ENCODE data around the gene SELENOS.
A peak's percentile ranks its signal among the peaks of the same experiment; 100 is the strongest.

Gene SELENOS

DNA sequence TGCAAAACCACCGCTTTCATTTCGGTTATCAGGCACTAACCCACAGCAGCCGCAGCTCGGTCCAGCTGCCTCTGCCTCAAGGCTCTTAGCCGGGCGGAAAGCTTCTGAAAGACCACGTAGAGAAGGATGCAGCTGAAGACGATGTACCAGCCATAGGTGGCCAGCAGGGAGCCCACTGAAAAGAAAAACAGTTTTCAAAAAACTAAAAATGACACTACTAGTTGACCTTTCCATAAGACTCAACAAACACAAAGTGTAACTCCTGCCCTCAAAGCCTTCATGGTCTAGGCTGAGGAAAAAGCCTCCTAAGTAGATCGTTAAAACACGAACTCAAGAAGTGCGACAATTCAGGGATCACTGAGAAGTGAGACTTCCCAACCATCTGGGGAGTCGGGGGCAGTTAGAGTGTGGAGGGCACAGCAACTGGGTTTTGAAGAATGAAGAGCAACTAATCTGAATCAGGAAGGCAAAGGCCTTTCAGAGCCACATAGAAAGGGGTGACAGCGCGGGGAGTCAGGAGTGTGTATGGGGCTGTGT lies 716 bp downstream of the SELENOS start:
- DNase-seq: peak; percentile 24

DNA sequence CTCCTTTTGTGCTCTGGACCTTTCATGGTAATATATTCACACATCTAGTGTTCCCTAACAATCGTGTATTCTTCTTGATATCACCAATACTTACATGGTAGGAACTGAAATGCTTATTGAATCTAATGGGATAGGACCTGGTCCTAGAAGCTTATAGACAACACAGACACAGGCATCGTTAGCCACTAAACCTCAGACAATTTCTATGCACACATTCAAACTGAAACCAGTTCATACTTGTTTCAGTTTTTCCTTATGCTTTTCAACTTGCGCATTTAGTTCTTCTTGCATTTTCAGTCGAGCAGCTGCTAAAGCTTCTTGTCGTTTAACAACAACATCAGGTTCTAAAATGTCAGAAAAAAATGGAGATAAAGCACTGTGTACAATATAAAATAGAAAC lies 2.3 kb downstream of the SELENOS start:
- DNase-seq: no peak

DNA sequence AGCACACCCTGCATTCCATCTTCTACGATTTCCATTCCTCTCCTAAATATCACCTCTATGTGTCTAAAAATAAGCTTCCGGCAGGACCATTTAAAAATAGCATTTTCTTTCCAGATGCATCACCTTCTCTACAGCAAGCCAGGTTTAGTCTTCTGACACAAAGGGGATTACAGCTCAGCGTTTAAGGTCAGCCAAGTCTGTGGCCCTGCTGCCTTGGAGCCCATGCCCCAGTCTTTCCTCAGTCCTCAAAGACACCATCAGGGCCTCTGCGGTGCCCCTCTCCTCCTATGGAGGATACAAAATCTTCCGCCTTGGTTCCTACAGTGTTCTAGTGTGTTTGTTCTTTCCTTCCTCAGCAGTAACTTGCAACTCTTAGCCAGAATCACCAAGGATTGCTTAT lies 3.8 kb downstream of the SELENOS start:
- no peak for DNase-seq

- no peak for DNase-seq
Measured at GRCh38 chr15:101272584-101272983, 4.7 kb downstream of the SELENOS start.

DNA sequence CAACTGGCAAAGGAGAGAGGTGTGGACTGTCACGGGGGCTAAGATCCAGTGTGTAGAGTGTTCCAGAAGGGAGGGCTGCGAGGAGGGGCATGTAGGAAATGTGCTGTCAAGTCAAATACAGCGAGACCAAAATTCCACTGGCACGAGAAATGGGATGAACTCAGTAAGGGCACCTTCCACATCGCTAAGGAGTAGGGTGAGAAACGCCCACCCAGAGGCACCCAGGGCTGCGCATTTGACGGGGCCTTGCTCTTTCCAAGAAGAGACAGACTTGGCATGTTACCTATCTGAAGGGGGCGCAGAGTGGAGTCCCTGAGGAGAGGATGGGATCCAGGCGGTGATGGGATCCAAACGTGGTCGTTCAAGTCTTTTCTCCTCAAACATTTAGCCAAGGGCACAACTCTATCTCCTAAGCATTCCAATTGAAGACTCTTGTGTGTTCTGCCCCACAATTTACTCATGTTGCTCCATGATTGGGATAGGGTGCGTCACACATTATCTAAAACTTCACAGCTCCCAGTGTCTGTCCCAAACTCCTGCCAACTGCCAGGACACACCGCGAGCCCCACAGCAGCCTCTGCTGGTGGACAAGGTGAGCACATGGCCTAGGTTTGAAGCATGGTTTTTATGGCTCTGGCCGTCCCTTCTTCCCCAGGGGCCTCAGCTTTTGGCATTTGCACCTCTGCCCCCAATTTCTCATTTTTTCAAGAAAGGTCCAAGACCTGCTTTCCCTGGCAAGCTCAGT lies 7.6 kb downstream of the SELENOS start:
- no peak for DNase-seq

- DNase-seq: no peak
Measured at GRCh38 chr15:101267320-101268104, 9.8 kb downstream of the SELENOS start.

DNA sequence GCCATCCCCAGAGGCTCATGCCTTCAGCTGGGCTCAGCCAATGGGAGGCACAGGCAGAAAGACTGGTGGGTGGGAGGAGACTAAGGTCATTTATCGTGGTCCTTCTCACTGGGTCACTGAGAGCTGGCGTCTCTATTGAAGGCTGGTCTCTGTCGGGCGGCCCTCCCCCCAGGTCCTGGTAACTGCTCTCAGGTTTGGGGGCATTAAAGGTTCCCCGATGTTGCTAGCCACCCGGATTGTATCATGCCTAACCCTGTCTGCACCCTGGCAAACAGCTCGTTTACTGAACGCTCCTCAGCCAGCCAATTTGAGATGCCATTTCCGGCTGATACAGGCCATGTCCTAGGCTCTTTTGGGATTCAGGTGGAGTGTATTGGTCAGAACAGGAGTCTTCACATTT lies 10.5 kb downstream of the SELENOS start:
- no peak for DNase-seq

GRCh38 chr15:101266034-101266433 lies 11.3 kb downstream of the SELENOS start:
- DNase-seq: no peak

DNA sequence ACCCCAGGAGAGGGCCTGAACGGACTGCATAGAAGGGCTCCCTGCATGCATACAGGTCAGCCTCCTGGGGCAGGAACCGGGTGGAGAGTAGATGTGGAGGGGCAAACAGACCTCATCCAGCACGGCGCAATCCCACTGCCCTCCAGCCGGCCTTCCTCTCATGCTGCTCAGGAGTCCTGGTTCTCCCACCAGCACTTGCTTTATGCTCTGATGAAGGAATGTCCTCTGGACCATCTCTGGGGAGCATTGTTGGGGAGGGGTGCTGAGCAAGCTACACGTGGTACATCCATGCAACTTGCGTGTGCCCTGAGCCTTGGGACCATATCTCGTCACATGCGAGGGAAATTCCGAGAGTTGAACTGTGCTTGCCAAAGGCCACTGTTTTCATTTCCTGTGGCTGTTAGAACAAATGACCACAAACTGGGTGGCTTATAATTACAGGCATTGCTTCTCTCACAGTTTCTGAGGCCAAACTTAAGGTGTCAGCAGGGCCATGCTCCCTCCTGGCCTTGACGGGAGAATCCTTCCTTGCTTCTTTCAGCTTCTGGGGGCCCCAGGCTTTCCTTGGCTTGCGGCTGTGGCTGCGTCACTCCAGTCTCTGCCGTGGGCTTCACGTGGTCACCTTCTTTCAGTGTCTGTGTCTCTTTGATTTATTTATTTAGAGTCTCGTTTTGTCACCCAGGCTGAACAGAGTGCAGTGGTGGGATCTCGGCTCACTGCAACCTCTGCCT lies 12.2 kb downstream of the SELENOS start:
- DNase-seq: no peak

- no peak for DNase-seq
Measured at GRCh38 chr15:101264011-101264410, 13.3 kb downstream of the SELENOS start.

- DNase-seq: no peak
Measured at GRCh38 chr15:101262551-101262950, 14.7 kb downstream of the SELENOS start.

DNA sequence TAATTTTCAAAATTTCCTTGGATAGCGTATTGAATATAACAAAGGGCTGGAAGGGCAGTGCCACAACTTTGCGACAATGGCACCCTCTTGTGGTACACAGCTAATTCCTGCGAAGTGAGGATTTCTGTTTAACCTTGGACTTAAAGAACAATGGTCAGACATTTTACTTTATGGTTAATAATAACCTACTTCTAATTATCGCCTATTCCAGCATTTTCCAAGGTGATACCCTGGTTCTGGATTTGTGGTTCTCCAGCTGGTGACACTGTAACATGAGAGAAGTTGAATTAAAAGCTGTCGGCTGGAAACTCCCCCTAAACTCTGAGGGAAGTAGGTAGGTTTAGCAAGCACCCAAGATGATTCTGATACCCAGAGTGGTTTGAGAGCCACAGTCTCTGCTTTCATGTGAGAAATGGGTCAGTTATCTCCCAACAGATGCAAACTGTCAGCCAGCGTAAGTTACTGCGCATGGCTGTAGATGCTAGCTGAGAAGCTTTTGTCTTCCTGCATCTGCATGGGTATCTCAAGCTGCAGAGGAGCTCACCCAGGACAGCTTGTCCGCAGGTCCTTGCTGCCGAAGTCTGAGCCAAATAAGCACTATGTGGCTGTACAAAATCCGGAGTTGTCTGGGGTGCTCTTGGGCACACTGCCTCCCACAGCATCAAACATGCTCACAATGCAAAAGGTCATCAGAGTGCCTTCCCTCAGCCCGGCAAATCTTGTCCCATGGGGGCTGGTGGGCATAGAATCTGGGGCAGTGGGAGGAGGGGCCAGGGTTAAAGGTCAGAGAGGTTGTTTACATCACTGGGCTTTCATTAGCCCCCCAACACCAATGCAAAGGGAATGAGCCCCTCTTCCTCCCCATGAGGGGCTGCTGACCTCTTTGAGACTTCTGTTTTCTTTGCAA lies 18.8 kb downstream of the SELENOS start:
- peak; percentile 63 for DNase-seq

- no peak for DNase-seq
Measured at GRCh38 chr15:101256757-101257156, 20.5 kb downstream of the SELENOS start.

- DNase-seq: no peak
Measured at GRCh38 chr15:101255615-101256241, 21.6 kb downstream of the SELENOS start.

DNA sequence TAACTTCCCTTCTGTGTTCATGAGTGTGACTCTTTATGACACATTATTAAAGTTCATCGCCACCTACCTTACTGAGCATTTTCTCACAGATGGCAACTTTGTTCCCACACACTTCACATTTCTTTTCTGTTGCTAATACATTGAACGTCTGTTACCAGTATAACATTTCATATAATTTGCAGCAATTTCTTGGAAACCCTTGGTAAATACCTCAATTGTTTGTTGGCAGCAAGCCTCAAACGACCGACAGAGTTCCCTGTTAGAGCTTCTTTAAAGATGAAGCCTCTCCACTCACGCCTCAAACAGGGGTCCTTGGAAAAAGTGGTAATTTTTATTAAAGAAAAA lies 22.3 kb downstream of the SELENOS start:
- DNase-seq: no peak

DNA sequence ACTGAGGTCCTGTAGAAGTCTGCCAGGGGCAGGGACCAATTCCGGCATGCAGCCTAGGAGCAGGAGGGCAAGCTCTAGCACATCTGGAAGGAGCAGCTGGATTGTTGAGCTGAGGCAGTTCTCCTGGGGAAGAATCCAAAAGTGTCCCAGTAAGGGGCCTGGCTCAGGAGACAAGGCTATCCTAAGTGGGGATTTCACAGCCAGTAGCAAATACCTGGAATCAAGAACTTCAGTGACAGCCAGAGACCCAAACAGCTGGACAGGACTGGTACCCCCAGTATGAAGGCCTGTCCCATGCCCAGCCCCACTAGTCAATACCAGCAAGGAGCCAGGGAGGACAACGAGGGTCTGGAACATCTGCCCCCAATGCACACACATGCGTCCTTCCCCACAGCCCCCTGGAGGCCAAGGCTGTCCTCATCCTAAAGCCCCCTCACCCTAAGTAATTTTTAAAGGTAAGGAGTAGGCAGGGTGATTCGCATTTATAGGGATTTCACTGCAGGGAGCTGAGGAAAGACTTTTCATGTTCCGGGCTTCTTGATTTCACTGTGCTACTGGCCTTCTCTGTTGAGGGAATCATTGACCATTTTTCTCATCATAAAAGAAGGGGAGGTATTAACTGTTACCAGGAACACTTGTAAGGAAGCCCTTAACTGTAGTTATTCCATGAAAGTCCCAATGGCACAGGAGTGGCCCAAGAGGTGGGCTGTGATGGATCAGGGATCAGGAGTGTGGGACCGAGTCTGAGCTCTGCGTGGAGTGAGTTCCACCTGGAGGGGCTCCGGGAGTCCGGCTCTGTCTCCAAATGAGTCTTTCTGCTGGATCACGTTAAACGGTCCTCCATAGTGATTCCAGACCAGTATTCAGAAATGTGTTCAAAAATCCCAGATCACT lies 22.9 kb downstream of the SELENOS start:
- DNase-seq: no peak

DNA sequence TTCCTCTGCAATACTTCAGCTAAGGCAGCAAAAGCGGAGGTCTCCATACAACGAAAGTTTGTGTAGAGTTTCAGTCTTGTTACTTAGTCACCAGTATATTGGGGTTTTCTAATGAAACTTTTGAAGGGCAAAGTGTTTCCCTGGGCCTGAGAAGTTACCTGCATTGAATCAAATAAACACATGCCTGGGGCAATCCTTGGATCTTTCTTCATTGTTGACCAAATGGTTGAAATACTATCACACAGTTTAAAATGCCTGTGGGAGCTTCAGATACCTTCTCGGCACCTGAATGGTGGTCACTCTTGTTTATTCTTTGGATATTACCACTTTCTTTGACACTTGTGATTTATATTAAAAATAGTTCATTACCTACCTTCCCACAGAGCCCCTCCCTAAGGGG lies 24.4 kb downstream of the SELENOS start:
- no peak for DNase-seq

GRCh38 chr15:101251830-101252820 lies 25.2 kb downstream of the SELENOS start, which contains the start of gene CHSY1:
Gene CHSY1 (minus strand): TSS chr15:101252048. CDS start chr15:101251456, 592 bp downstream.
- peak; percentile 91 for DNase-seq
